GM18508 (cell line): ENCODE data around the gene BCAS3.
A peak's percentile ranks its signal among the peaks of the same experiment; 100 is the strongest.
"Not testable (repeated sequence)": the region's sequence is repeated elsewhere in the genome, so short reads cannot be mapped to it uniquely, and the experiment has no call there.

Experiments
- ATAC-seq: cut with Tn5 transposase; IDR thresholded peaks from one replicate; pipeline ENCODE4 v1.9.1; 2021; ENCODE audit warnings: moderate number of reproducible peaks; ENCODE audit not compliant: insufficient read depth, unreplicated experiment

The BCAS3 gene

DNA sequence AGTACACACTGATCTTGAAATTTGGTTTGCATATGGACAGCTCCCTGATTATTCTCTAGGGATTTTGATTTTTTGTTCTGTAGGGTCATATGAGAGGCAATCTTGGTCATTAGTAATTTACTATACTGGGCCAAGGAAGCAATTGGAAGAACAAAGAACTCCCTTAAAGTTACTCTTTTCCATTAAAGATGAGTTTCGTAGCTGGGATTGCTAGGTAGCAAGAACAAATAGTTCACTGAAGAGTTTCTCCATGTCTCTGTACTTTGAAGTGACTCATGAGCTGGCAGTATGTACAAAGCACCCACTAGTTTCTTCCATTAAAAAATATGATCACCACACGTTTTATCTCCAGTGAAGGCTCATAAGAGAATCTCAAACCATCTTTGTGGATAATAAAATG lies 6.2 kb upstream of the BCAS3 start:
- ATAC-seq = no peak

DNA sequence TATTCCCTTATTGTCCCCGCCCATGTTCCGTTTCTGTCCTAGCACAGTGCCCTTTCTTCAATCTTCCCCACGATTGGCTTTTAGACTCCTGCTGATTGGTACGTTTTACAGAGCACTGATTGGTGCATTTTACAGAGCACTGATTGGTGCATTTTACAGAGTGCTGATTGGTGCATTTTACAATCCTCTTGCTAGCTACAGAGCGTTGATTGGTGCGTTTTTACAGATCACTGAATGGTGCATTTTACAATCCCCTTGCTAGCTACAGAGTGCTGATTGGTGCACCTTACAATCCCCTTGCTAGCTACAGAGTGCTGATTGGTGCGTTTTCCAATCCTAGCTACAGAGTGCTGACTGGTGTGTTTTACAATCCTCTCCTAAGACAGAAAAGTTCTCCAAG lies 3.0 kb upstream of the BCAS3 start:
- ATAC-seq = not testable (repeated sequence)

DNA sequence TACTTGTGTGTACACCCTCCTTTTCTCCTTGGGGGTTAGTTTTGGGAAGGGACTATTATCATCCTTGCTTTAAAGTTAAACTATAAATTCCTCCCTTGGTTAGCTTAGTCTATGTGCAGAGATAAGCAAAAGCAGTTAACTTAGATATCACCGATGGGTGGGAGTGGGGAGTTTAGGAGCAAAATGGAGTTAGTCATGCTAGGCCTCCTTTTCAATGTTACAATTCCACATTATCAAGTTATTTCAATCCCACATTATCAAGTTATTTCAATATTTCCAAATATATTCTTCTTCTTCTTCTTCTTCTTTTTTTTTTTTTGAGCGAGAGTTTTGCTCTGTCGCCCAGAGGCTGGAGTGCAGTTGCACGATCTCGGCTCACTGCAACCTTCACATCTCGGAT lies 1.7 kb upstream of the BCAS3 start:
- no peak for ATAC-seq

DNA sequence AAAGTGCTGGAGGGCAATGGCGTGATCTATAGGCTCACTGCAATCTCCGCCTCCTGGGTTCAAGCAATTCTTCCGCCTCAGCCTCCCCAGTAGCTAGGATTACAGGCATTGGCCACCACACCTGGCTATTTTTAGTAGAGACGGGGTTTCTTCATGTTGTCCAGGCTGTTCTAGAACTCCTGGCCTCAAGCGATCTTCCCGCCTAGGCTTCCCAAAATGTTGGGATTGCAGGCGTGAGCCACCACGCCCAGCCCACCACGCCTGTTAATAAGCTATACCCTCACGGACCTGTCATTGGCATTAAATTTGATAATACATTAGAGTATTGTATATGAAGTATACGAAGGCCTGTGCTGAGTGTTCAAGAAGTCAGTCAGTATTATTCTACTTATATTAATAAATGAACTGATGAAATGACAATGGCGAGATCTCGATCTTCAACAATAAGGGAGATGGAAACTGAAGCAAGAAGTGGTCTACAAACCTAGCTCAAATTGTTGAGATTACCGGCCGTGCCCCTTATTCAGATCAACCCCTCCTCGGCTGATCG lies 818 bp upstream of the BCAS3 start:
- ATAC-seq = peak; percentile 5

DNA sequence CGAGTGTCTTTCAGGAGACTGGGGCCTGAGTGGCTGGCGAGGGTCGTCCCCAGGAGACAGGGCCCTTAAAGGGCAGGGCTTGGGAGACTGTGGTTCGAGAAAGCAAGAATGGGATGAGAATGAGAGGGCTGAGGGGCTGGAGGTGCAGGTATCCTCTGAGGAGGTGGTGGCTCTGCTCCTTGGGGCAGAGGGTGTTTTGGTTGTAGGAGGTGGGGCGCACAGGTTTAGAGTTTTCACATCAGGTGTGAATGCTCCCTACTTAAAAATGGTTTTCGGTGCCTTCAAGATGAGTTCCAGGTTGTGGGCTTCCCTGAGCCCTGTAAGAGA lies 430 bp downstream of the BCAS3 start:
- ATAC-seq = no peak

DNA sequence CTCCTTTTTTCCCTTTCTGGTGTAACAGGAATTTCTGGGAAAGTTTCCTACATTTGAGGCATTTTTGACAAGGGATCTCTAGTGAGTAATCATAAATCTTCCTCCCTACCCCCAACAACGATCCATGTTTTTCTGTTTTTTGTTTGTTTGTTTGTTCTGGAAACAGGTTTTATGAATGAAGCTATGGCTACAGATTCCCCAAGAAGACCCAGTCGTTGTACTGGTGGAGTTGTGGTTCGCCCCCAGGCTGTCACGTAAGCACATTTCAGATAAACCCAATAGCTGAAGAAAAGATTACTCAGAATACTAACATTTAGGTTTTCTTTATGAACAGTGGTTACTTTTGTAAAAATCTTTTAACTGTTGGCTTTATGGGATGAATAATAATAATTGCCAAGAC lies 1.6 kb downstream of the BCAS3 start:
- no peak for ATAC-seq

DNA sequence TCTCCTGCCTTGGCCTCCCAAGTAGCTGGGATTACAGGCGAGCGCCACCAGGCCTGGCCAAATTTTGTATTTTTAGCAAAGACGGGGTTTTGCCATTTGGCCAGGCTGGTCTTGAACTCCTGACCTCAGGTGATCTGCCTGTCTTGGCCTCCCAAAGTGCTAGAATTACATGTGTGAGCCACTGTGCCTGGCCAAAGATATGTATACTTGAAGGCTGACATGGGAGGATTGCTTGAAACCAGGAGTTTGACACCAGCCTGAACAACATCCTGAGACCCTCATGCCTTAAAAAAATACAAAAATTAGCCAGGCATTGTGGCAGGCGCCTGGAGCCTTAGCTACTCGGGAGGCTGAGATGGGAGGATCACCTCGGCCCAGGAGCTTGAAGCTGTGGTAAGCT lies 3.1 kb downstream of the BCAS3 start:
- no peak for ATAC-seq

DNA sequence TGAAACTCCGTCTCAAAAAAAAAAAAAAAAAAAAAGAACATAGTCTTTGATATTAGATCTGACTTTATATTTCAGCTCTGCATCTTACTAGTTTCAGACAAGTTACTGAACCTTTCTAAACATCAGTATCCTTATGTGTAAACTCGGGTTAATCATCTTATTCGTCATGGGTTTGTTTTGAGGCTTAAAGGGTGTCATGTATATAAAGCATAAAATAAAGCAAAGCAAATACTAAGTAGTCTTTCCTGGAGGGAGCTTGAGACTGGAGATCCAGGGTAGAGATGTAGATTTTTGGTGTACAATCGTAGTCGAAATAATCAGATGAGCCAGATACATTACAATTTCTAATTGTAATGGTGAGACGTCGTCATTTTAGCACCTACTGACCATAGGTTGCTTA lies 7.8 kb downstream of the BCAS3 start:
- ATAC-seq = no peak

DNA sequence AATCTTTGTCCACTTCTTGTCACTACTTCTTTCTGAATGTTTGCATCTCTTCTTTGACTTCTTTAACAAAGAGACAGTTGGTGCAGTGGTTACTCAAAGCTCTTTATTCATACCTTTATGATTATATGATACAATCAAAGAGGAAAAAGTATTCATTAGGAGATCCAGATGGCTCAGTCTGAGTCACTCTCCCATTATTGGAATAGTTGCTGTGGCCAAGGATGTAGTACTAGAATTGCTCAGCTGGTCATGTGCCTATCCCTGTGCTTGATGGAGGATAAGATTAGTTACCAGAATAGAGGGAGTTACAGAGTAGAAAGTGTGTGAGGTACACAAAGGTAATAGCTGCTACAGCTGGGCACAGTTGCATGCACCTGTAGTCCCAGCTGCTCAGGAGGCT lies 18.3 kb downstream of the BCAS3 start:
- no peak for ATAC-seq

DNA sequence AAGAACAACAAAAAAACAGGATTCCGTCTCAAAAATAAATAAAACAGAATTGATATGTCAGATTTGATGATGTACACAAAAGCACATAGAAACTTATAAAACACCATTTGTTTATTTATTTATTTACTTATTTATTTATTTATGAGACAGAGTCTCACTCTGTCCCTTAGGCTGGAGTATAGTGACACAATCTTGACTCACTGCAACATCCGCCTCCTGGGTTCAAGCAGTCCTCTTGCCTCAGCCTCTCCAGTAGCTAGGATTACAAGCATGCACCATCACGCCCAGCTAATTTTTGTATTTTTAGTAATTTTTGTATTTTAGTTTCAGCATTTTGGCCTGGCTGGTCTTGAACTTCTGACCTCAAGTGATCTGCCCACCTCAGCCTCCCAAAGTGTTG lies 21.4 kb downstream of the BCAS3 start:
- no peak for ATAC-seq

DNA sequence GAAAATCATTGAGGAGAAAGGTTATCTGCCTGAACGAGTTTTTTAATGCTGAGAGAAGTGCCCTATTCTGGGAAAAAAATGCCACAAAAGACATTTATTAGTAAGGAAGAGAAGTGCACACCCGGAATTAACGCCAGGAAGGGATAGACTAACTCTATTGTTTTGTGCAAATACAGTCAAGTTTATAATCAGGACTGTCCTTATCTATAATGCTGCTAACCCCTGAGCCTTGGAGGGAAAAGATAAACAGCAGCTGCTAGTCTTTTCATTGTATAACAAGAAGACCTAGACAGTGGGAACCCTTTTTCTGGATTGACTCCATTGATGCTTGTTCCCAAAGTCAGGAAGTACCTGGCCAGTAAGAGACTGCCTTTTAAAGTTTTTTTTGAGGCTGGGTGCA lies 26.5 kb downstream of the BCAS3 start:
- ATAC-seq = no peak

DNA sequence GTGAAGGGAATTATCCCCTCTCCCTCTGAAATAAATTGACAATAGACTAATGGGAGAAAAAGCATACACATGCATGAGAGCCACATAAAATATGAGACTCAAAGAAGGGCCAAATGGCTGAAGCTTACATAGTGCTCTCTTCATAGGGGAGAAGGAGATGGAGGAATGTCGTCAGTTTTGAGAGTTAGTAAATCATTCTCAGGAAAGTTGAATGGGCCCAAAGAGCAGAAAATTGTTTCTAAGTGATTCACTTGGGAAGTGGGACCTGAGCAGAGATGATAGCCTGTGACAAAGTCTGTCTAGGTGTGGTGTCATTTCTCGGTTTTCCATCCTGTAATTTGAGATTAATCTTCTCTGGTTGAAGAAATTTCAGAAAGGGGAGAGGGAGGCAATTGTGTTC lies 35.0 kb downstream of the BCAS3 start:
- ATAC-seq = no peak

DNA sequence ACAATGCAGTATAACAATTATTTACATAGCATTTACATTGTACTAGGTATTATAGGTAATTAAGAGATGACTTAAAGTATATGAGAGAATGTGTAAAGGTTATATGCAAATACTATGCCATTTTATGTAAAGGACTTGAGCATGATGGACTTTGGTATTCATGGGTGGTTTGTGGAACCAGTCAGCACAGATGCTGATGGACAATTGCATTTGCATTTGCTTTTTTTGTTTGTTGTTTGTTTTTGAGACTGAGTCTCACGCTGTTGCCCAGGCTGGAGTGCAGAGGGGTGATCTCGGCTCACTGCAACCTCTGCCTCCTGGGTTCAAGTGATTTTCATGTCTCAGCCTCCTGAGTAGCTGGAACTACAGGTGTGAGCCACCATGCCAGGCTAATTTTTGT lies 36.0 kb downstream of the BCAS3 start:
- ATAC-seq = no peak

DNA sequence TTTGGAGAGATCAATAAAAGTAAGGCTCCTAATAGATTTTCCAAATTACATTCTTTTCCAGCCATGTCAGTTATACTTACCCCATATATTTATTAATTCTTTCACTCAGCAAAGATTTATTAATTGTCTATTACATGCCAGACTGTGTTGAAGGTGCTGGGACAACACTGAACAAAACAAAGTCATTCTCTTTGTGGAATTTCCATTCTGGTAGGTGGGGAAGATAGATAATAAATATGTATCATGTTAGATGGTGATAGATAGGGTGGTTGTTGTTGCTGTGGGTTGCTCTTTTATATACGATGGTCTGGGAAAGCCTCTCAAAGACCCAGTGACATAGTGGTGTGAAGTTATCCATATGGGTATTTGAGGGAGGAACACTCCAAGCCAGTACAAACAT lies 39.1 kb downstream of the BCAS3 start:
- no peak for ATAC-seq

DNA sequence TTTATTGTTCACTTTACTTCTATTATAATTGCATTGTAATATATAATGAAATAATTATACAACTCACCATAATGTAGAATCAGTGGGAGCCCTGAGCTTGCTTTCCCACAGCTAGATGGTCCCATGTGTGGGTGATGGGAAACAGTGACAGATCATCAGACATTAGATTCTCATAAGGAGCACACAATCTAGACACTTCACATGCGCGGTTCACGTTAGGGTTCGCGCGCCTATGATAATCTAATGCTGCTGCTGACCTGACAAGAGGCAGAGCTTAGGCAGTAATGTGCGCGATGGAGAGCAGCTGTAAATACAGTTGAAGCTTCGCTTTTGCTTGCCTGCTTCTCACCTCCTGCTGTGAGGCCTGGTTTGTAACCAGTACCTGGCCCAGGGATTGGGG lies 40.2 kb downstream of the BCAS3 start:
- no peak for ATAC-seq

DNA sequence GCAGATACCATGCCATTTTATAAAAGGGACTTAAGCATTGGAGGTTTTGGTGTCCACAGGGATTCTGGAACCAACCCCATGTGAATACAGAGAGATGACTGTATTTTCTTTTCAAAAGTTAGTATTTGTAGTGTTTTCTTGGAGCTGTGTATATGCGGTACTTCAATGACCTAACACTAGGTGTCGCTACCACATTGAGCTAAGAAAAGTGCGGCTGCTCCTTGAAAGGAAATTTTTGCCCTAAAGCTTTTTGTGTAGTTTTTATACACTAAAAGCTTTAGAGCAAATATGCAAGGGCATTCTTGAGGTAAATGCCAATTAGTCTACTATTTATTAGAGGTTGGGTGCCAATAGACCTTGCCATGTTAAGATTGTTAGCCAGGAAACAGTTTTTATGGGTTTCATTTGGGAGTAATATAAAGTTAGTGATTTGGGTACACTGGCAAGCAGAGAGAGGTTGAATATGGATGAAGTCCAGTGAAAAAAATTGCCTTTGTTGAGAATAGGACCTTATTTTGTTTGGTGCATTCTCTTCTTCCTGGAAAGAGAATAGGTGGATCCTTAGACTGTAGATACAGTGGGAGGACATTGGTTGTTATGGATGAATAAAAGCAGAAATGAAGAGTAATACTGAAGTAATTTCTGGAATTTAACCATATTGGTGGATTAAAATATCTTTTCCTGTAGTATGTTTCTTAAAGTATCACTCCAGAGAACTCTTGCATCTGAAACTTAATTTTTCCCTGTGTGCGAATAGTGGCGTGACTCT lies 43.3 kb downstream of the BCAS3 start:
- no peak for ATAC-seq

DNA sequence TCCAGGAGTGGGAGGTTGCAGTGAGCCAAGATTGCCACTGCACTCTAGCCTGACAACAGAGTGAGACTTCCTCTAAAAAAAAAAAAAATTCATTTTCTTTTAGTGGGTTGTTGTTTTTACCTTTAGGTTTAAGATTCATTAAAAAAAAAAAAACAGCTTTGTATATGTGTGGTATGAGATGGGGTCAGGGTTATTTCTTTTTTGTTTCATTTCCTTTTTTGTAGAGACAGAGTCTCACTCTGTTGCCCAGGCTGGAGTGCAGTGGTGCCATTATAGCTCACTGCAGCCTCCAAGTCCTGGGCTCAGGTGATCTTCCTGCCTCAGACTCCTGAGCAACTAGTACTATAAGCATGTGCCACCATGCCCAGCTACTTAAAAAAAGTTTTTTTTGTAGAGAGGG lies 47.0 kb downstream of the BCAS3 start:
- peak; percentile 50 for ATAC-seq

DNA sequence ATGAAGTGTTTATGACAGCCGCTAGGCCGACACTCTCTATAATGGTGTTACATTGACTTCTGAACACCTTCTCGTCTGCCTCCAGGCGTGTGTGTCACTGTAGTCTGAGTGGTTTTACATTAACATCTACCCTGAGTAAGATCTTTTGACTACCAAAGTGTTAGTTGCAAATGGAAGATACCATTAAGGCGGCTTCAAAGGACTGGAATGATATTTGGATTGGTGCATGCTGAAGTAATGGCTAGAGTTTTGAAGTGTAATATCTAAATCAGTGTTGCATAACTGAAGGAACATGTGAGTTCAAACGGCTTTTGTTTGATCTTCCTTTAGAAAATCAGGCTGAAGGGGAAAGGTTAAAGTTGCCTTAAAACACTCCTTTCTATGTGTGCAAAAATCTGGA lies 52.2 kb downstream of the BCAS3 start:
- ATAC-seq = no peak

DNA sequence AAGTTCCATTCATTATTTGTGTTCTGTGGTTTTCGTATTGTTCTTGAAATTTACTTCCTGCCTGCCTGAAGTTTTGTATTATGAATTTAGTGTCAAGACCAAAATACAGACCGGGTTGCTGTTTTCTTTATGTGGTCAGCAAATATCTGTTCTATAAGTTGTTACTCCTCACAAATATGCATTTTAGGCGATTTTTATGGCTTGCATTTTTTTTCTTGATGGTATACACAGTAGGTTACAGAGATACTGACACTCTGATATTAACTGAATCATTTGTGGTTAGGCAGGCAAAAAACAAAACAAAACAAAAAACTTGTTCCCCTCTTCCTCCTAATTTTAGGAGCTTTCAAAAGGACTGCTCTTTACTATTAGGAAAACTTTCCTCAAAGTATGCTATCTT lies 52.6 kb downstream of the BCAS3 start:
- ATAC-seq = no peak

DNA sequence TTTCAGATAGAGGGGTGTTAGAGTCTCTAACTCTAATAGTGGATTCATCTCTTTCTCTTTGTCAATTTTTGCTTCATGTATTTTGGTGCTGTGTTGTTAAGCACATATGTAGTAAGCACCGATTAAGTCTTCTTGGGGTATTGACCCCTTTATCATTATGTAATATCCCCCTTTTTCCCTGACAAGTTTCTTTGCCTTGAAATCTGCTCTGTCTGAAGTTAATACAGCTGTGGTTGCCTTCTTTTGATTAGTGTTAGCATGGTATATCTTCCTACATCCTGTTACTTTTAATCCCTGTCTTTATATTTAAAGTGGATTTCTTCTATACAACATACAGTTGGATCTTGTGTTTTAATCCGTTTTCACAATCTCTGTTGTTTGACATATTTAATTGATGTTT lies 60.6 kb downstream of the BCAS3 start:
- no peak for ATAC-seq

DNA sequence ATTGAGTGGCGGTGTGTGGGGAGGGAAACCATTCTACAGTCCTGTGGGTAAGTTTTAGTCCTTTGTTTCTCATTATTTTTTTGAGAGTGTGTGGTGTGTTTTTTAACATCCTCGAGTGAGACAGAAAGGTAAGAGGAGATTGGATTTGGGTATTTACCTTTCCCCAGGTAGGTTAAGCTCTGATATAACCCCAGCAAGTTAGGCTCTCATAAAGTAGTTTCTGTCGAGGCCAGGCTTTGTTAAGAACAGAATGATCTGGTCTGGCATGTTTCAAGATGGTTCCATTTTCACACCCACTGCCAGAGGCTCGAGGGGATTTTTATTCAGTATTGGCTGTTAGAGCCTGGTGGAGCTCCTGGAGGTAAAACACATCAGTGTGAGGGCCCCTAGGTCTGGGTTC lies 62.9 kb downstream of the BCAS3 start:
- ATAC-seq = no peak

DNA sequence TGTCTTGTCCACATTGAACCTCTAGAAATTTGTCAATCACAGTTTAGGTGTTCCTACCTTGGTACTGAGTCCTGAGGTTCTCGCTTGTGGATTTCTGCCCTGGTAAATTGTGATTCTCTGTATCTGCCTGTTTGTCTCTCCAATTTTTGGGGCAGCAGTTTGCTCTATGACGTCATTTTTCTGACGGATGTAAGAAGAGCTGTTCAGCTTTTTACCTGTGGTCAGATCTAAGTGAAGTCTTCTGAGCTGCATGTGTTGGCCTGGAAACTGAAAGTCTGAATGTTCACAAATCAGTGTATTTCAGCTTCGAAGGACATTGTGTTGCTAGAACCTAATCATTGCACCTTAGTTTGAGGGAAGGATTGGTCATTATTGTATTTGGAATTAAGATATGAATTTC lies 63.4 kb downstream of the BCAS3 start:
- no peak for ATAC-seq

DNA sequence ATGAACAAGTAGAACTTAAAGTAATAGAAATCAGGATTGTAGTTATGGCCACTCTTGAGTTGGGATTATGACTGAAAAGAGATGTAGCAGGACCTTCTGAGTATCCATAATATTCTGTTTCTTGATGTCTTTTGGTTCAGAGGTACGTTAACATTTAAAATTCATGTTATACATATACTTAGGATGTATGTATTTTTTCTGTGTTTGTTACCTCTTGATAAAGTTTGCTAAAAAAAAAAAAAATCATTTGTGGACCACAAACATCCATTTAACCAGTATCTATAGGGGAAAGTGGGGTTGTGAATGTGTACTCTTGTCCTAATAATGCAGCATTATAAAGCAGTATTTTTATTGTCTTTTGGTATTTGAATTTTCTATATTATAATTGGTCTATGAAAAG lies 65.6 kb downstream of the BCAS3 start:
- ATAC-seq = no peak
